Testis (tissue), 2 donors: ENCODE data around the gene ENPP6.

Source experiments
- CTCF ChIP-seq, 3 experiments: fragments of 450-650 bp in 2 of 3; fragments of 200-600 bp in 1 of 3; sonication (generic) in 1 of 3; IDR thresholded peaks; one replicate each; pipeline ENCODE4 v1.5.1; 2016 to 2019; ENCODE audit warnings: antibody characterized with exemption in 3 of 3, mild to moderate bottlenecking in 2 of 3, moderate library complexity in 1 of 3
- POLR2A ChIP-seq: fragments of 450-650 bp; IDR thresholded peaks from one replicate; pipeline ENCODE4 v1.6.1; 2017; ENCODE audit warnings: antibody characterized with exemption, mild to moderate bottlenecking, moderate library complexity

GRCh38 chr4:184167576-184167975, 50.1 kb downstream of the ENPP6 start:
- TF ChIP-seq POLR2A, result no peak
- TF ChIP-seq CTCF (IDR thresholded peaks at IDR 0.05), result no peak
